ENCODE results near the gene GBGT1.

The GBGT1 gene

GRCh38 chr9:133137451-133138231, 26.1 kb downstream of the GBGT1 start:
- no peaks in the 10 kb centered on the region for H3K9me3 ChIP-seq (ENCODE audit: control insufficient read depth in 2 of 2, low read length in 2 of 2)
- no peaks in the 10 kb centered on the region for H3K36me3 ChIP-seq (ENCODE audit: control insufficient read depth in 2 of 2, insufficient read depth in 2 of 2, low read length in 2 of 2)
- H3K4me3 ChIP-seq (ENCODE audit: low read length in 2 of 2) = no peak overlapping the region
- no peaks in the 10 kb centered on the region for H3K27me3 ChIP-seq (ENCODE audit: control insufficient read depth in 2 of 2, insufficient read depth in 2 of 2, low read length in 2 of 2)
- peak overlapping the region; percentile 96 to 100 for H3K27ac ChIP-seq (ENCODE audit: low read depth in 2 of 2, low read length in 2 of 2)
- H3K9ac ChIP-seq (ENCODE audit: low read depth in 1 of 2, low read length in 2 of 2) = peak overlapping the region; percentile 28 to 34
- H3K4me1 ChIP-seq (ENCODE audit: control insufficient read depth in 2 of 2, insufficient read depth in 2 of 2, low read length in 2 of 2) = peaks cover 75 to 83% of the 10 kb centered on the region in 2 donors

- H3K4me3 ChIP-seq (ENCODE audit: low read length in 2 of 2) = peak overlapping the region; percentile 42 to 47
- no peaks in the 10 kb centered on the region for H3K27me3 ChIP-seq (ENCODE audit: control insufficient read depth in 2 of 2, insufficient read depth in 2 of 2, low read length in 2 of 2)
- peak overlapping the region; percentile 96 to 100 for H3K27ac ChIP-seq (ENCODE audit: low read depth in 2 of 2, low read length in 2 of 2)
- H3K4me1 ChIP-seq (ENCODE audit: control insufficient read depth in 2 of 2, insufficient read depth in 2 of 2, low read length in 2 of 2) = peaks cover 72 to 73% of the 10 kb centered on the region in 2 donors
- peak overlapping the region; percentile 70 to 97 for H3K9ac ChIP-seq (ENCODE audit: low read depth in 1 of 2, low read length in 2 of 2)
- no peaks in the 10 kb centered on the region for H3K9me3 ChIP-seq (ENCODE audit: control insufficient read depth in 2 of 2, low read length in 2 of 2)
- no peaks in the 10 kb centered on the region for H3K36me3 ChIP-seq (ENCODE audit: control insufficient read depth in 2 of 2, insufficient read depth in 2 of 2, low read length in 2 of 2)
Observed at GRCh38 chr9:133135146-133135745, 28.5 kb downstream of the GBGT1 start.

- Histone ChIP-seq H3K36me3 (ENCODE audit: control insufficient read depth in 2 of 2, insufficient read depth in 2 of 2, low read length in 2 of 2) (no peaks in the 10 kb centered on the region), H3K4me1 (ENCODE audit: control insufficient read depth in 2 of 2, insufficient read depth in 2 of 2, low read length in 2 of 2) (peaks cover 69% of the 10 kb centered on the region in 2 donors), H3K27ac (ENCODE audit: low read depth in 2 of 2, low read length in 2 of 2) (peak overlapping the region; percentile 96 to 100), H3K9ac (ENCODE audit: low read depth in 1 of 2, low read length in 2 of 2) (peak overlapping the region; percentile 70 to 97), H3K27me3 (ENCODE audit: control insufficient read depth in 2 of 2, insufficient read depth in 2 of 2, low read length in 2 of 2) (no peaks in the 10 kb centered on the region), H3K4me3 (ENCODE audit: low read length in 2 of 2) (peak overlapping the region; percentile 47 to 50), H3K9me3 (ENCODE audit: control insufficient read depth in 2 of 2, low read length in 2 of 2) (no peaks in the 10 kb centered on the region)
Observed at GRCh38 chr9:133134388-133135145, 29.1 kb downstream of the GBGT1 start.

GRCh38 chr9:133133681-133134387, 29.9 kb downstream of the GBGT1 start:
- no peaks in the 10 kb centered on the region for H3K9me3 ChIP-seq (ENCODE audit: control insufficient read depth in 2 of 2, low read length in 2 of 2)
- H3K27ac ChIP-seq (ENCODE audit: low read depth in 2 of 2, low read length in 2 of 2) = peak overlapping the region; percentile 96 to 100
- peak overlapping the region; percentile 41 to 50 for H3K4me3 ChIP-seq (ENCODE audit: low read length in 2 of 2)
- no peaks in the 10 kb centered on the region for H3K36me3 ChIP-seq (ENCODE audit: control insufficient read depth in 2 of 2, insufficient read depth in 2 of 2, low read length in 2 of 2)
- H3K9ac ChIP-seq (ENCODE audit: low read depth in 1 of 2, low read length in 2 of 2) = peak overlapping the region; percentile 70 to 97
- H3K27me3 ChIP-seq (ENCODE audit: control insufficient read depth in 2 of 2, insufficient read depth in 2 of 2, low read length in 2 of 2) = no peaks in the 10 kb centered on the region
- H3K4me1 ChIP-seq (ENCODE audit: control insufficient read depth in 2 of 2, insufficient read depth in 2 of 2, low read length in 2 of 2) = peaks cover 63 to 65% of the 10 kb centered on the region in 2 donors

GRCh38 chr9:133132174-133132573, 31.5 kb downstream of the GBGT1 start:
- Histone ChIP-seq H3K4me3 (ENCODE audit: low read length in 2 of 2) (no peak overlapping the region), H3K4me1 (ENCODE audit: control insufficient read depth in 2 of 2, insufficient read depth in 2 of 2, low read length in 2 of 2) (peaks cover 53 to 60% of the 10 kb centered on the region in 2 donors), H3K9ac (ENCODE audit: low read depth in 1 of 2, low read length in 2 of 2) (no peak overlapping the region), H3K36me3 (ENCODE audit: control insufficient read depth in 2 of 2, insufficient read depth in 2 of 2, low read length in 2 of 2) (no peaks in the 10 kb centered on the region), H3K27me3 (ENCODE audit: control insufficient read depth in 2 of 2, insufficient read depth in 2 of 2, low read length in 2 of 2) (no peaks in the 10 kb centered on the region), H3K27ac (ENCODE audit: low read depth in 2 of 2, low read length in 2 of 2) (peak overlapping the region in 1 of 2 donors; percentile 100), H3K9me3 (ENCODE audit: control insufficient read depth in 2 of 2, low read length in 2 of 2) (no peaks in the 10 kb centered on the region)

GRCh38 chr9:133131506-133131905, 32.2 kb downstream of the GBGT1 start:
- Histone ChIP-seq H3K9me3 (ENCODE audit: control insufficient read depth in 2 of 2, low read length in 2 of 2) (no peaks in the 10 kb centered on the region), H3K4me1 (ENCODE audit: control insufficient read depth in 2 of 2, insufficient read depth in 2 of 2, low read length in 2 of 2) (peaks cover 58 to 63% of the 10 kb centered on the region in 2 donors), H3K27ac (ENCODE audit: low read depth in 2 of 2, low read length in 2 of 2) (peak overlapping the region; percentile 44 to 100), H3K36me3 (ENCODE audit: control insufficient read depth in 2 of 2, insufficient read depth in 2 of 2, low read length in 2 of 2) (no peaks in the 10 kb centered on the region), H3K4me3 (ENCODE audit: low read length in 2 of 2) (no peak overlapping the region), H3K27me3 (ENCODE audit: control insufficient read depth in 2 of 2, insufficient read depth in 2 of 2, low read length in 2 of 2) (no peaks in the 10 kb centered on the region), H3K9ac (ENCODE audit: low read depth in 1 of 2, low read length in 2 of 2) (no peak overlapping the region)

GRCh38 chr9:133130685-133131244, 32.9 kb downstream of the GBGT1 start:
- Histone ChIP-seq H3K4me3 (ENCODE audit: low read length in 2 of 2) (peak overlapping the region; percentile 14 to 37), H3K36me3 (ENCODE audit: control insufficient read depth in 2 of 2, insufficient read depth in 2 of 2, low read length in 2 of 2) (no peaks in the 10 kb centered on the region), H3K27me3 (ENCODE audit: control insufficient read depth in 2 of 2, insufficient read depth in 2 of 2, low read length in 2 of 2) (no peaks in the 10 kb centered on the region), H3K27ac (ENCODE audit: low read depth in 2 of 2, low read length in 2 of 2) (peak overlapping the region; percentile 14 to 100), H3K9ac (ENCODE audit: low read depth in 1 of 2, low read length in 2 of 2) (peak overlapping the region; percentile 5 to 41), H3K4me1 (ENCODE audit: control insufficient read depth in 2 of 2, insufficient read depth in 2 of 2, low read length in 2 of 2) (peaks cover 53 to 64% of the 10 kb centered on the region in 2 donors), H3K9me3 (ENCODE audit: control insufficient read depth in 2 of 2, low read length in 2 of 2) (no peaks in the 10 kb centered on the region)

GRCh38 chr9:133129001-133129795, 34.5 kb downstream of the GBGT1 start:
- H3K9me3 ChIP-seq (ENCODE audit: control insufficient read depth in 2 of 2, low read length in 2 of 2) = no peaks in the 10 kb centered on the region
- no peak overlapping the region for H3K4me3 ChIP-seq (ENCODE audit: low read length in 2 of 2)
- H3K27ac ChIP-seq (ENCODE audit: low read depth in 2 of 2, low read length in 2 of 2) = no peak overlapping the region
- H3K36me3 ChIP-seq (ENCODE audit: control insufficient read depth in 2 of 2, insufficient read depth in 2 of 2, low read length in 2 of 2) = no peaks in the 10 kb centered on the region
- peaks cover 38 to 59% of the 10 kb centered on the region in 2 donors for H3K4me1 ChIP-seq (ENCODE audit: control insufficient read depth in 2 of 2, insufficient read depth in 2 of 2, low read length in 2 of 2)
- no peak overlapping the region for H3K9ac ChIP-seq (ENCODE audit: low read depth in 1 of 2, low read length in 2 of 2)
- H3K27me3 ChIP-seq (ENCODE audit: control insufficient read depth in 2 of 2, insufficient read depth in 2 of 2, low read length in 2 of 2) = no peaks in the 10 kb centered on the region

- no peaks in the 10 kb centered on the region for H3K27me3 ChIP-seq (ENCODE audit: control insufficient read depth in 2 of 2, insufficient read depth in 2 of 2, low read length in 2 of 2)
- H3K27ac ChIP-seq (ENCODE audit: low read depth in 2 of 2, low read length in 2 of 2) = peak overlapping the region; percentile 48 to 78
- peaks cover 30 to 52% of the 10 kb centered on the region in 2 donors for H3K4me1 ChIP-seq (ENCODE audit: control insufficient read depth in 2 of 2, insufficient read depth in 2 of 2, low read length in 2 of 2)
- no peak overlapping the region for H3K4me3 ChIP-seq (ENCODE audit: low read length in 2 of 2)
- H3K9me3 ChIP-seq (ENCODE audit: control insufficient read depth in 2 of 2, low read length in 2 of 2) = no peaks in the 10 kb centered on the region
- no peaks in the 10 kb centered on the region for H3K36me3 ChIP-seq (ENCODE audit: control insufficient read depth in 2 of 2, insufficient read depth in 2 of 2, low read length in 2 of 2)
- H3K9ac ChIP-seq (ENCODE audit: low read depth in 1 of 2, low read length in 2 of 2) = no peak overlapping the region
Observed at GRCh38 chr9:133128152-133128551, 35.6 kb downstream of the GBGT1 start.

All from mucosa of rectum (tissue), 2 donors.